Activated T-cell treated with anti-CD3 and anti-CD28 coated beads, Interleukin-2, amount 50 U/mL, for 1 hour (primary cell): ENCODE data around the gene DHRS7B.
"Not testable (repeated sequence)": the region's sequence is repeated elsewhere in the genome, so short reads cannot be mapped to it uniquely, and the experiment has no call there.

Experiments
- DNase-seq: peaks from one replicate; pipeline ENCODE4 v3.0.0-alpha.2; 2020

Gene DHRS7B

DNA sequence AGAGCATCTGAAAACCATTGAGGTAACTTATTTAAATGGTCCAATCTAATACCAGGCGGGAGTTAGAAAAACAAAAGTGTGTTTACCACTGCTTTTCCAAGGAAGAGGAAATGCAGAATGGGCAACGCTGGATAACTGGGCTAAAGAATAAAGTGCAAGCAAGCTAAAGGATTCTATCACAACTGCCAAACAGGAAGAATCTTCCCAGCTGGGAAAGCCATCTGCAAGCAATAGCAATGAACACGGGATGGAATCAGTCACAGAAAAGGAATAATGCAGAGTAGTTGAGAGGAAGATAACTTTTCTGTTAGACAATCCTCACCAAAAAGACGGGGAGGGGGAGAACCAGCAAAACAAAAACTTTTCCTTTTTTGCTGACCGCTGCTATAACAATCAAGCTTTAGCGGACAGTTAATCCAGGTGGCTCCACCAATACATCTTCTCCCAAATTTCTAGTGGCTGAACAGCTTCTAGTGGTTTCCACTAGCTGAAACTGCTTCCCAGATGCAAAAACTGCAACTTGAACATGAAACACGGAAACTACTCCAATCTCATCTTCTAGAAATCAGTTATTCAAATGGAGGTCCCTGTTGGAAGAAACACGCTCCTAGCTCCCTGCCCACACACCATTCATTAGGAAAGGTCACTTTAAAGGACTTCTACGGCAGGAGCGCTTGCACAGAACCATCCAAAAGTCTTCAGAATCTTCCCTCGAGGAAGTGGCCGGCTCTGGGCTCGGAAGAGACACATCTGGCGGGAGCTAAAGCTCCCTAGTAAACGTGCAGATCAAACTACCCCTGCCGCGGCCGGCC, 86.3 kb downstream of the DHRS7B start:
- no peak for DNase-seq

DNA sequence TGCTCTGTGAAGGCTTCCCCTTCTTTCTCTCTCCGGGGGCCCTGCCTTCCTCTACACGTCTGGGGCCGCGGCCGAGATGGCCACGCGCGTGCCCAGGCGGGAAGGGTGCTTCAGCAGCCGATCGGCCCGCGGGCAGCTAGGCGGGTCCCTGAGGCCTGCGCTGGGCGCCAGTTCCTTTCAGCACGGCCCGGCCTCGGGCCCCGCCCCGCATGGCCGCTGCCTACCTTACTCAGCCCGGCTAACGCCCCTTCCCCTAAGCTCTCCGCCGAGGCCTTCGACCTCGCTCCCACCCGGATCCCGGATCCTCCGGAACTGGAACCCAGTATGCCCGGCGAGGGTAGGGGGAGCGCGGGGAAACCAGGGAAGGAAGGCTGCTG, 86.9 kb downstream of the DHRS7B start:
- no peak for DNase-seq

DNA sequence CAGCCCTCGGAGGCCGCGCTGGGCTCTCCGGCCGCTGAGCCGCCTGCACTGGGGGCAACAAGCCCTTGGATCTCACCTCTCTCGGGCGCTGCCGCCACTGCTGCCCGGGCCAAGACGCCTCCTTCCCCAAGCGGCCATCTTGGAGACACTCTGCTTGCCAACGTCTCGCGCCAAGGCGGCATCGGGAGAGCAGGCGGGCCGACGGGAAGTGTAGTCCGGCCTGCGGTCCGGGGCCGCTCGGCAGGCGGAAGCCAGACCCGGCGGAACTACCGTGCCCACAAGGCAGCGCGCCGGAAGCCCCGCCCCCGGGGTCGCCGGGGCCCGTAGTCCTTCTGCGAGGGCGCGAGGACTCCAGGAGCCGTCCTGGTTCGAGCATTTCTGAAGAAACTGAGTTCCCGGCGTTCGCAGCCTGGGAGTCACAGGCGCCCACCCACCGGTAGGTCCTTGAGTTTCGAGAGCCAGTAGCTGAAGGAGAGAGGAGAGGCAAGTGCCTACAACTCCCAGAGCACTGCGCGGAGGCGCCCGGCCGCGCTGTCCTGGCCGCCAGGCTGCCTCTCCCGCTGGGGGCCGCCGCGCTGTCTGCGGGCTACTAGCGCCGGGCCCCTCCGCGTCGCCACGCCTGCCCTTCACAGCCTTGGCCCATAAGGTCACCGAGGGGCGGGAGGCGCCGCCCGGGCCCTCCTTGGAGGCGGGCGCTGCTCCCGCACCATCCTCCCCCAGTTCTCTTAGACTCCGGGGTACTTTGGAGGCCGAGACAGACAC, 87.4 kb downstream of the DHRS7B start, which contains the start of gene TMEM11:
Gene TMEM11, minus strand, starts transcription at position 147 of the 762 bp plus-strand sequence. Its CDS starts 9 bp downstream, at position 138.
- DNase-seq: peak; percentile 96

DNA sequence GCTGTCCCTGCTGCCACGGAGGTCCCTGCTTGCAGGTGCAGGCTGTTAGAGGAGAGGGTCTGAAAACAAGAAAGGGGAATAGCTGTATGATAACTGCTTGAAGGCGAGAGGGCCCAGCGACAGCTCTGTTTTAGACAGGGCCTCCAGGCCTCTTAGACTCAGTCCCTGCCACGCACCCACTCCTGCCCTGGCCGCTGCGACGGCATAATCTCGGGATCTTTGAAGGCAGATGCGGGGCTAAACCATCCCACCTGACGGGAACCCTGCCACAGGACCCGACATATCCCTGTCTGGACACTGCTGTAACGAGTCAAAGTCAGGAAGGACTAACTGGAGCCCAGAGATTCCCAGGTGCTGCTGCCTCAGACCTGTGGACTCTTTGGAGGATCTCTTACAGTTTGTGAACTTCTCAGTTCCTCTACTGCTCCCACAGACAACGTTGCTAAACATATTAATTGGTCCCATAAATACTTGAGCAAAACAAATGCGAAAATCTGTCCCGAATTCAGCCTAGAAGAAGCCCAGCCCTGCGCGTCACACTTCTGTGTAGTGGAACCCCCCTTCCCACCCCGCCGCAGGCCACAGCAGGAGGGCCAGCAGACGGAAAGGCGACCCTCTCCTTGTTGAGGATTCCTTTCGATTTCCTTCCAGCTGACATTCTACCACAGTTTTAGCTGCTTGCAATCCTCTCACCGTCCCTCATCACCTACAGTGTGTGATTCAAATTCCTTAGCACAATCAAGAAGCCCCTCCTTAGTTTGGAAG, 88.2 kb downstream of the DHRS7B start:
- no peak for DNase-seq

DNA sequence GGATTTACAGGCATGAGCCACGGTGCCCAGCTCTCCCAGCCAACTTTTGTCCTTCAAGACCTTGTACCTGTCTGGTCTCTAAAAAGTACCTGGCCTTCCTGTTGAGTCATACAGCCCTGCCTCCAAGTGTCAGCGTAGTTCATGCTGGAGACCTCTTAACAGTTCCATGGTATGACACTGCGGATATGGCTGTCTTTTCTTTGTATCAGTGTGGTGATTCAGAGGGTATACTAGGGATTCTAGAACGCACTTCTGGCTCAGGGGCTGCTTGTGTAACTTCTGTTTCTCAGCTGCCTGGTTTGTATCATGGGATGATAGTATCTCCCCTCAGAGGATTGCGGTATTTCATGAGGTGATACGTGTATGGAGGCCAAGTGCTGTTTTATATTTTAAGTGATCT, 89.2 kb downstream of the DHRS7B start:
- DNase-seq: no peak

DNA sequence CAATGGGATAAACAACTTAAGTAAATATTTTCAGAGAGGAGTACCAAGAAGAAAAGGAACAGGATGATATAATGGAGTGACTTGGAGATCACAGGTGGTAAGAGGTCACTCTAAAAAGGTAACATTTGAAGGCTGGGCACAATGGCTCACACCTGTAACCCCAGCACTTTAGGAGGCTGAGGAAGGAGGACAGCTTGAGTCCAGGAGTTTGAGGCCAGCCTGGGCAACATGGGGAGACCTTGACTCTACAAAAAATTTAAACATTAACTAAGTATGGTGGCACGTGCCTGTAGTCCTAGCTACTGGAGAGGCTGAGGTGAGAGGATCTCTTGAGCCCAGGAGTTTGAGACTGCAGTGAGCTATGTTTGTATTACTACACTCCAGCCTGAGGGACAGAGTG, 90.6 kb downstream of the DHRS7B start:
- DNase-seq: no peak

DNA sequence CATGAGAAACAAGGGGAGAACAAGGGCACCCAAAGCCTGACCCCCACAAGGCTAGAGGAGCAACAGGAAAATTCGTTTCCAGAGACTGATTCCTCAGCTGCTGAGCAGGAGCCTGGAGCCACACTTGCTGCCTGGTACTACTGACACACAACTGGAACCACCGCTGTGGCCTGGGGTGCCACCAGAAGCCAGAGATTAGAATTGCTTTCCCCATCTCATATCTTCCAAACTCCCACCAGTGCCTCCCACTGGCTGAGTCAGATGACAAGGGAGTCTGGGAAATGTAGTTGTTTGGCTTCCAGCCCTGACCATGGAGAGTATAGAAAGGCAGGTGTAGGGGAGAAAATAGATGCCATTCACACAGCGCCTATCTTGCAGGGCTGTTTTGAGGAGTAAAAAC, 91.3 kb downstream of the DHRS7B start:
- DNase-seq: no peak

DNA sequence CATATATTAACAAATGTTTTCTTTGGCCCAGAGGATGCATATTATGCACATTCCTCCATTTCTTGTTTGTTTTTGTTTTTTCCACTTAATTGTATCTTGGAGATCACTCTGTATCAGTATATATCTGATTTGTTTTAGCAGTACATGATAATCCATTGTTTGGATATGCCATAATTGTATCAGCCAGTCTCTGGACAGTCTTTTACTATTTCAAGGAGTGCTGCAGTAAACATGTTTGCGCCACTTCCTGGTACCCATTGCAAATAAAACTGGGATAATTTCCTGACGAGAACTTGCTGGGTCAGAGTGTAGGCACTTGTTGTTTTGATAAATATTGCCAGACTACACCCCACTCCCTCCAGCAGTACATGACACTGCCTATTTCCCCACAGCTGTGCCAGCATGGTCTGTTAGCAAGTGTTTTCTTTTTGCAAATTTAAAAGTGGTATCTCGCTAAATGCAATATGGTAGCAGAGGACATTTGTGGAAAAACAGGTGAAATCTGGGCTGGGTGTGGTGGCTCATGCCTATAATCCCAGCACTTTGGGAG, 92.1 kb downstream of the DHRS7B start:
- DNase-seq: no peak

DNA sequence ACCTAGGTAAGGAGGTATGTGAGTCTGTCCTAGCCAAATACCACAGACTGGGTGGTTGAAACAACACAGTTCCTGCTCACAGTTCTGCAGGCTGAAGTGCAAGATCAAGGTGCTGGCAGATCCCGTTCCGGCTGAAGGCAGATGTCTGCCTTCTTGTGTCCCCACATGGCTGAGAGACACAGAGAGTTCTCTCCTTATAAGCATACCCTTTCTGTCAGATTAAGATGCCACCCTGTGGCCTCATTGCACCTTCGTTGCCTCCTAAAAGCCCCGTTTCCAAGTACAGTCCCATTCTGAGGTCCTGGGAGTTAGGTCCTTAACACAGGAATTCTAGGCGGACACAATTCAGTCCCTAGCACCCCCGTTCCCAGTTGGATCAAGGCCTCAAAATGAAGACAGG, 96.3 kb downstream of the DHRS7B start:
- DNase-seq: no peak

DNA sequence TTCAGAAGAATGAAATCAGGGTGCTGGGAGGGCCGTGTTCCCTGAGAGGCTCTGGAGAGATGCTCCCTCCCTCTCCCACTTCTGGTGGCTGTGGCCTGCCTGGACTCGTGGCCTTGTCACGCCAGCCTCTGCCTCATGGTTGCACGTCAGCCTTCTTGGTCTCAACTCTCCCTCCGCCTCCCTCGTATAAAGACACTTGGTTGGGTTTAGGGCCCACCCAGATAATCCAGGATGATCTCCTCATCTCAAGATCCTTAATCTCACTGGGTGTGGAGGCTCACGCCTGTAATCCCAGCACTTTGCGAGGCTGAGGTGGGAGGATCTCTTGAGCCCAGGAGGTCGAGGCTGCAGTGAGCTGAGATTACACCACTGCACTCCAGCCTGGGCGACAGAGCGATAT, 100.5 kb downstream of the DHRS7B start:
- not testable (repeated sequence) for DNase-seq

DNA sequence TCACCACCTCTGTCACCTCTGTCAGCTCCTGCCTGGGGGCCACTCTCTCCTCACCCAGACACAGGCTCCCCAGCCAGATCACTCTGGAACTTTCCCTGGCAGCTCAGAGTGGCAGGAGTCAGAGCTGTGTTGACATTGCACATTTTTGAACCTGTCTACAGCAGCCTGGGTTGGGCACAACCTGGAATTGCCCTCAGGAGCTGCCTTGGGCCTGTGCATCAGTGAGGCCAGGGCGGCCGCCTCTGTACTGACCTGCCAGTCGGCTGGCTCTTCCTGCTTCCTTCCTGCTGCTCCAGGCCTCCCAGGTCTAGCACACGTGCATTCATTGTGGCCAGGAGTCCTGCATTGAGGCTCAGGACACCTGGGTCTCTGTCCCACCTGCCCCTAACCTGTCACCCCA, 101.3 kb downstream of the DHRS7B start:
- DNase-seq: no peak

DNA sequence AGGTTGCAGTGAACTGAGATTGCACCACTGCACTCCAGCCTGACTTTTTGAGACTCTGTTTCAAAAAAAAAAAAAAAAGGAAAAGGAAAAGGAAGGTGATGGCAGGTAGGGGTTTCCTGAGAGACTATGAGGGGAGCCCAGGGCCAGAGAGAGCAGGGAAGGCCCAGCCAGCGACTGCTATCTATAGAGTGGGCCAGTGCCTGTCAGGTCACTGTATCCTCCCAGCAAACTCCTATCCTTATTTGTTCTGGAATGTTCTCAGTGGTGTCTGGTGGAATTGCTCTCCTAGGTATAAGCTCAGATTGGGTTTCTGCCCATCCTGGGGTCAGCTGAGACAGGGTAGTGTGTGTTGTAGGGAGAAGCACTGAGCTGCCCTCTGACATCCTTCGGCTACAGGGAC, 102.1 kb downstream of the DHRS7B start:
- DNase-seq: no peak

DNA sequence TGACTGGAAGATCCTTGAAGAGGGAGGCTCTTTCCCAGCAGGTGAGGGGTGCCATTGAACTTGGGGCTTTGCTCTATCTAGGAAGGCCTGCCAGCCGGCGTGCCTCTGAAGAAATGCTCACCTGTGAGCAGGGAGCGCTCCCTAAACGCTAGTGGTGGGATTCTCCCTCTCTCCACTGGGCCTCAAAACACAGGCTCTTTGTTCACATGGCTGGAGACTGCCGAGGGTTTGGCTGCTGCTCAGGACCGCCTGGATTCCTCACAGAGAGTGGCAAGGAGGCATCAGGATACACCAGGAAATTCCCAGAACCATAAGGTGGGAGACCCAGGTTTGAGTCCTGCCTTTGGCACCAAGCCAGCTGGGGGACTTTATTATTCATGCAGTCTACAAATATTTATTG, 104.8 kb downstream of the DHRS7B start:
- no peak for DNase-seq

DNA sequence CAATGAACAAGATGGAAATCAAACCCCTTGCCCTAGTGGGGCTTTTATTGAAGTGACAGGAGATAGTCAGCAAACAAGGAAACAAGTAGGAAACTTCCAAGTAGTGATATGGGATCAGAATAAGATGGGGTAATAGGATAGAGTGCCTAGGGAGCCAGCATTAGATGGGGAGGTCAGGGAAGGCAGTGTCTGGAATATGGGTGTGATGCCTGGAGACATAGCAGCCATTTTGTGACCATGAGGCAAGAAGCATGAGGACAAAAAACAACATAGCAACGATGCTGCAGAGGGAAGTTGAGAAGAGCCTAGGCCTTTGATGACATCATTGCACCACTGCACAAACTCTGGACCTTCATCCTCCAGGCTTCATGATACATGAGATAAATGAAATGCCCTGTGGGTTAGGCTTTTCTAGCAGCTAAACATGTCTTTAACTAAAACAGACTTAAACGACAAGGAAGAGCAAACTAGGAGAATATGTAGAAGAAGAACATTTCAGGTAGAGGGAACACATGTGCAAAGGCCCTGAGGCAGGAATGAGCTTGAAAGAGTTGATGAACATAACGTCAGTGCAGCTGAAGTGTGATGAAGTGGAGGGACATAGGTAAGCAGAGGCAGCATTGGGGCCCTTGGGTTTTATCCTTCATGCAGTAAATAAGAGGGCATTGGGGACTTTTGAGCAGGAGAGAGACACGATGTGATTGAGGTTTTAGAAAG, 105.4 kb downstream of the DHRS7B start:
- DNase-seq: no peak

DNA sequence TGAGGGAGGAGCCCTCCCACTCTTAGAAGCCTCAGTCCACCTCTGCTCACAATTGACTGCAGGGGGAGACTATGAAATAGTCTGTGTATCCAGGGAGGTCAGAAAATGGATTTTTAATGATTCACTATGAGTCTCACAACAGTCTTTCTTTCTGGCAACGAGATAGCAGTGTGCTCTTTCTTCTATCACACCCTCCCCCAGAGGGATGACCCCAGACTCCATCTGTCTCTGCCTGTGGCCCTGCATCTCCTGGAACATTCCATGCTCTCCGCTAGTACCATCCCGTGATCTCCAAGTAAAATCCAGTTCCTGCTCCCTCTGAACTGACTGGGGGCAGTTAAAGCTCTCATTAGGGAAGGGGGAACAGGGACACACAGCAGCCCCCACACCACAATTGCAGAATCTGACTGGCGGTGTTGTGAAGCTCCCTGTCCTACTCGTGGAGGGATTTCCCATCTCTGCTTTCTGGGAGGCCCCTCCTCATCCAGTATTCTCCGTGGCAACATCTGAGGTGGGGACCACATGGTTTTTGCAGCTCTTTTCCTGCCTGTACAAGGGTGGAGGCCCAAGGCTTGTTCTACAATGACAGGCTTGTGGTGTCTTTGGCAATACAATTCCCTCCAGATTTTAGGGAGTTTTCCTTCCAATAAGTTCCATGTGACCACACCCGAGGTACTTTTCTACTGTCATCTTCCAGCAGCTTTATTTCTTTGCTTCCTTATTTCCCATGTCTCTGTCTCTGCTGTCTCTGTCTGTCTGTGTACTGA, 107.0 kb downstream of the DHRS7B start:
- no peak for DNase-seq

DNA sequence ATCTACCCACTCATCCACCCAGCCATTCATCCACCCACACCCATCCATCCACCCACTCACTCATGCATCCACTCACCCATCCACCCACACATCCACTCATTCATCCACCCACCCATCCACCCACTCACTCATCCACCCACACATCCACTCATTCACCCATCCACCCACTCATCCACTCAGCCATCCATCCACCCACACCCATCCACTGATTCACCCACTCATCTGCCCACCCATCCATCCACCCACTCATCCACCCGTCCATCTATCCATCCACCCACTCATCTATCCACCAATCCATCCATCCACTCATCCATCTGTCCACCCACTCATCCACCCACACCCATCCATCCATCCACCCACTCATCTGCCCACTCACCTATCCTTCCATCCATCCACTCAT, 109.2 kb downstream of the DHRS7B start:
- DNase-seq: no peak

DNA sequence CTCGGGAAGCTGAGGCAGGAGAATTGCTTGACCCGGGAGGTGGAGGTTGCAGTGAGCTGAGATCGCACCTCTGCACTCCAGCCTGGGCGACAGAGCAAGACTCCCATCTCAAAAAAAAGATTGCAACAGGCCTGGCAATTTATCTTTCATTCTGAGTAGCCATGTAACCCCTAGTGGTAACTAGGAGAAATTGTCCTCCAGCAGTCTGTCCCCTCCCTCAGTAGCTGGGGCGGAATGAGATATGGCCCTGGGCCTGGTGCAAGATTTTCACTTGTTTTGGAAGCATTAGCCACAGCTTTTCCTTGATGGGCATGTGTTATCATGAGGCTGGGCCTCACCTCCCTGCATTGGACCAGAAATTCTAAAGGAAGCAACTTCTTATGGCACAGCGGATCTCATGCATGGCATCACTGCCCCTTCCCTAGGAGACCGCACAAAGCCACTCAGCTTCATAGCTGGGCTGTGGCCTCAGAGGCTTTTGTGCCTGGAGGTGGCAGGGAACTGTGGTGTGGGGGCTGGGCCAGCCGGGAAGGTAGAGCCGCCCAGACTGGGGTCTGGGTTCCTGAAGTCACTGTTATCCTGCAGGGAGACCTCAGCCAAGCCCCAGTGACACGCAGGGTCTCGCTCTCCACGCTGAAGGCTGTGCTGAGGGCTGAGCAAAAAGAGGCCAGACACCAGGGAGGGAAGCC, 113.1 kb downstream of the DHRS7B start:
- no peak for DNase-seq

DNA sequence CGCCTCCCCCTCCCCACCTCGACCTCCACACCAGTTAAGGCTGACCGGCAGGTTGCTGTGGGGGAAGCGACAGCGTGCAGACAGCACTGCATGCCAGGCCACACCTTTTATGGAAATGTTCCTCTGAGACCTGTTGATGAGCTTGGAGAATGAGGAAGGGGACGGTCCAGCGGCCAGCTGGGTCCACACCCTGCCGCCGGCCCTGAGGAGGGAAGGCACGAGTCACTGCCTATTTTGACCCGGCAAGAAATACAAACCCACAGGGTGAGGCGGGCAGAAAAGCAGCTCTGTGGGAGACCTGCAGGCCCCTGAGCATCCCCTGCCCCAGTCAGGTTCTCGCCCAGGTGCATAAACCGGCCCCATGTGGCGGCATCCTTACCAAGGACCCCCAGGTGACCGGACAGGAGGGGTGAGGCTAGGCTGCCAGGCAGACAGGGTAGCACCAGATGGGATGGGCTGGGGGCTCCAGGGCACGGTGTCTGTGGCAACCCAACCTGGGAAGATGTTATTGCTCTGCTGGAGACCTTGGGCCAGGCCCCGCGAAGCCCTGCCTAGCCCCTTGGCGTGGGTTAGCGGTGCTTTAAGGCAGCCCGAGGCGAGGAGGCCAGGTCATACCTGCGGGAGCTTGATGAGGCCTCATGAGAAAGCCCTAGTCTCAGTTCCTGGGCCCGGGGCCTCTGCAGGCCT, 113.7 kb downstream of the DHRS7B start:
- DNase-seq: no peak
